NCI-H2196 treated with DMSO at 0.1 percent for 48 hours (cell line): ENCODE data around the gene GPC5.
"Not testable (repeated sequence)": the region's sequence is repeated elsewhere in the genome, so short reads cannot be mapped to it uniquely, and the experiment has no call there.

Experiments used
- DNase-seq: peaks from one replicate; lab custom pipeline; 2025; ENCODE audit not compliant: unreplicated experiment; lab: John Stamatoyannopoulos, UW

The GPC5 gene

DNA sequence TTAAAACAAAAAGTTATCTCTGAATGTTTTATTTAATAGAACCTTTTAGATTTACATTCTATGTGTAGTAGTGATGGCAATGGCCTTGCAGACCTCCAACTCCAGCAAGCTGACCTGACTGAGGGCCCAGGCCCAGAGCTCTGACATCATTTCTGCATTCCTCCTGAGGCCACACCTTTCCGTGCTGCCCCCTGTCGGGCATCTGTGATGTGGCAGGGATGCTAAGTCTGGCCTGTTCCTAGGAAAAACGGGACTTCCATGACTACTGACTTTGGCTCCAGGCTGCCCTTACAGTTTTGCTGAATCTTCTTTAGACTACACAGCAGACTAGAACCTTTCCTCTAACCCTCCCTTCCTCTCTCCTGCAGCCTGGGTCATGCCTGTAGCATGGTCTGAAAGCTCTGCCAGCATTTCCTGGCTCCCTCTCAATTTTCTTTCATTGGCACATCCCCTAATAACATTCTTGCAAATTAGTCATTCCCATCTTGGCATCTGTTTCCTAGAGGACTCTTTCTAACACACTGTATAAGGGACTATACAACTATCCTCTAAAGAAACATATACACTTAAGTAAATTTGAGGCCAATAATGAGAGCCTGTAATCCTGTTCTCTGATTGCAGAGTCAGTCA is 249.1 kb downstream of the GPC5 start:
- no peak for DNase-seq

GRCh38 chr13:91648012-91648411 is 249.6 kb downstream of the GPC5 start:
- DNase-seq = no peak

DNA sequence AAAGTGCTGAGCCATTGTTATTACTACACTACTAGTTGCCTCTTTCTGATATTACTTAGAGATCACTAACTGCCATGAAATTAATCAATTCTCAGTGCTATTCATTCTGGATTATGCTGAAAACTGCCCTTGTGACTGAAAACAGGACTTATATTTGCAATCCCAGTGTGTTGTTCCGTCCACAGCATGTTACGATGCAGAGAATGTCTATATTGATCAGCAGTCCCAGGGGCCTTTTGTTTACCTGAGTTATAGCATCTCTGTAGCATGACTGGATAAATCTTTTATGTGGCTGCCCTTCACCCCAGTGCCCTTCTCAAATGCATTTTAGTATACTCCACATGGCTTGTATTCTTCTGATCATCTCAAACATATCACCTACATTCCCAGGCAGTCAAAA is 251.0 kb downstream of the GPC5 start:
- DNase-seq = no peak

- DNase-seq = no peak
Observed at GRCh38 chr13:91652404-91653301, 254.2 kb downstream of the GPC5 start.

DNA sequence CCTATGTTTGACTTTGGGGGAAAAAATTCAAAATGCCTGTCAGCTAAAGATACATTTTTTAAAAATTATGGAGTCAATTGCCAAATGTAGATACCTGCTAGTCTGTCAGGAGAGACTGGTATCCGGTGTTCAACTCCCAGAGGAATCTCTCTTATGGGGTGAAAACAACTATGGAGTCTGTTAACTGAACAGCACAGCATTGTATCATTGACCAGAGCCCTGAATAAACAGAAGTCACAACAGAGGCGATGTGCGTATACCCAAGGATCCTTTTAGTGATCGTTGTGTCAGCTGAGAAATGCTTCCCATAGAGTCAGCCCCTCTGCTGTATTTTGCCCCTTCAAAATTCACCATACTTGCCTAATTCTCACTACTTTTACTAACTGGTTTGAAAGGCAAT is 257.3 kb downstream of the GPC5 start:
- no peak for DNase-seq

DNA sequence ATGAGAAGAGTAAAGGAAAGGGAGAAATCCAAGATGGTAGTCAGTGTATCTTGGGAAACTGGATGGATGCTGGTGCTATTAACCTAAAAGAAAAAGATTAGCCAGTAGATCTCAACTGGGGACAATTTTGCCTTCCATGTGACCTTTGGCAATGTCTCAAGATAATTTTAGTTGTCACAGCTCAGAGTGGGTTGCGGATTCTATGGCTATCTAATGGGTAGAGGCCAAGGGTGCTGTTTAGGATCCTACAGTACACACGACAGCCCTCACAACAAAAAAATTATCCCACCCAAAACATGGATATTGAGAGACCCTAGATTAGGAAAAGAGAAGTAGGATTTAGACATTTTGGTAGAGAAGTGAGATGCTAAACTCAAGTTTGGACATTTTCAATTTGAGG is 258.9 kb downstream of the GPC5 start:
- DNase-seq = no peak

- no peak for DNase-seq
Observed at GRCh38 chr13:91659256-91660075, 261.0 kb downstream of the GPC5 start.

GRCh38 chr13:91660076-91660415 is 261.6 kb downstream of the GPC5 start:
- no peak for DNase-seq

- DNase-seq = no peak
Observed at GRCh38 chr13:91661692-91662490, 263.5 kb downstream of the GPC5 start.

- no peak for DNase-seq
Observed at GRCh38 chr13:91664039-91664438, 265.6 kb downstream of the GPC5 start.

GRCh38 chr13:91667486-91667885 is 269.1 kb downstream of the GPC5 start:
- DNase-seq = no peak

DNA sequence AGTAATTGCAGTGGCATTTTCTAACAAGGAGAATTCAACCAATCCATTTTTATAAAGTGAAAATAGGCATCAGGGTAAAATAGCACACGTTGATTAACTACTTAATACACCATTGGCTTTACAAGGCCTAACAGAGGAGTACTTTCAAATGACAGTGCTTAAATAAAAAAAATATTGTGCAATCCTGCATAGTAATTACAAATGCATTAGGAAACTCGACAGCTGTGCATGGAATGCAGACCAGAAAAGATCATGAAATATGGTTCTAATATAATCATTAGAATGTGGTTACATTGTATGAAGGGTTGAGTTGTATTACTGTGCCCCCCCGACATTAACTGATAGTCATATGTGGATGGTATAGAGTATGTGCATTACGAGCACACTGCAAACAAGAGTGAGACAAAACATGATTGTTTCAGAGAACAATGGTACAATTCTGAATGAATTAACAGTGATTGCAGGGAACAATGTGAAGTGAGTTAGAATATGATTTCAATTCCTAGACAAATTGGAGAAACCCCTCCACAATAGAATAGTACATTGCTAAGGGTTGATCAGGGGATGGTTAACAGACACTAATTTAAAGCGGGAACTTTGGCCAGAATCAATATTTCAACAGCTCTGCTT is 270.6 kb downstream of the GPC5 start:
- no peak for DNase-seq

DNA sequence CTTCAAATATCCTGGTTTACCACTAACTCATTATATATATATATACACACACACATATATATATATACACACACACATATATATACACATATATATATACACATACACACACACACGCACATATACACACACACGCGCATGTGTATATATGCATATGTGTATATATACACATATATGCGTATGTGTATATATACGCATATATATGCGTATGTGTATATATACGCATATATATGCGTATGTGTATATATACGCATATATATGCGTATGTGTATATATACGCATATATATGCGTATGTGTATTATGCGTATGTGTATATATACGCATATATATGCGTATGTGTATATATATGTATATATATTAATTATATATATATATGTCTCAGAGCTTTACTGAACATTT is 275.9 kb downstream of the GPC5 start:
- not testable (repeated sequence) for DNase-seq

GRCh38 chr13:91684746-91685145 is 286.3 kb downstream of the GPC5 start:
- DNase-seq = no peak

GRCh38 chr13:91690944-91691343 is 292.5 kb downstream of the GPC5 start:
- DNase-seq = no peak

DNA sequence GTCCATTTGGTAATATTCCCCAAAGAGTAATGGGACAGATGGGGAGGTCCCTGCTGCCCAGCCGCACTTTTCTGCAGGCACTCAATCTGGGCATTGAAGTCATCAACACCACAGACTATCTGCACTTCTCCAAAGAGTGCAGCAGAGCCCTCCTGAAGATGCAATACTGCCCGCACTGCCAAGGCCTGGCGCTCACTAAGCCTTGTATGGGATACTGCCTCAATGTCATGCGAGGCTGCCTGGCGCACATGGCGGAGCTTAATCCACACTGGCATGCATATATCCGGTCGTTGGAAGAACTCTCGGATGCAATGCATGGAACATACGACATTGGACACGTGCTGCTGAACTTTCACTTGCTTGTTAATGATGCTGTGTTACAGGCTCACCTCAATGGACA is 295.0 kb downstream of the GPC5 start:
- DNase-seq = no peak

DNA sequence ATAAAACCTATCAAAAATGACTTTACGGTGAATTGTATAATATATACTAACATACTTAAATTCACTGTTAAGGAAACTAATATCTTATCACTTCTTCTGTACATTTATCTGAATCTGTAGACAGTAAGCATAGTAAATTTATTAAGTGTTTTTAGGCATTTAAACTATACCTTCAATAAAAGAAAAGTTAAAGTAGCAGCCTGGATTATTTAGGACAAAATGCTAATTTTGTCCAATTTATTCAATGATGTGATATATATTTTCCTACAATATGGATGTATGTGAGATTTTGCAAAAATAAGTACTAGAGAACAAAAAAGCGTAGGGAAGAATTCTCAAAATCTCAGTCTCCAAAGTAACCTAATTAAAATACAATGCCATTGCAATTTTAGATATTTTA is 299.9 kb downstream of the GPC5 start:
- DNase-seq = no peak

GRCh38 chr13:91698767-91699166 is 300.3 kb downstream of the GPC5 start:
- DNase-seq = no peak

DNA sequence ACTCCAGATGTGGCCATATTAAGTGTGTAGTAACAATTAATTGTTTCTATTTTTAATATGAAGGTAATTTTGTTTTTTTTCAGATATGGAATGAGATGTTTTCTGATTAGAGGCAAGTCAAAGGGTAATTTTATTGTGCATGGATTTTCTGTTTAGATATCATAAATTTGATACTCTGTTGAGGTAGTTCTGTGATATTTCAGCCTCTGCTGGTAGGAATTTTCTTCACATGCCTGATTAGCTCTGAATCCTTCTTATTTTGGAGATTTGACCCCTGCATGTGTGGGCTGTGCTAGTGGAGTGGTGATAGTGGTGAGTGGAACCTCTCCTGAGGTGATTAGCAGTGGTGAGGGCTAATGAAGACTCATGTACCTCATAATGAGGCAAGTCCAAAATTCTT is 301.4 kb downstream of the GPC5 start:
- no peak for DNase-seq

DNA sequence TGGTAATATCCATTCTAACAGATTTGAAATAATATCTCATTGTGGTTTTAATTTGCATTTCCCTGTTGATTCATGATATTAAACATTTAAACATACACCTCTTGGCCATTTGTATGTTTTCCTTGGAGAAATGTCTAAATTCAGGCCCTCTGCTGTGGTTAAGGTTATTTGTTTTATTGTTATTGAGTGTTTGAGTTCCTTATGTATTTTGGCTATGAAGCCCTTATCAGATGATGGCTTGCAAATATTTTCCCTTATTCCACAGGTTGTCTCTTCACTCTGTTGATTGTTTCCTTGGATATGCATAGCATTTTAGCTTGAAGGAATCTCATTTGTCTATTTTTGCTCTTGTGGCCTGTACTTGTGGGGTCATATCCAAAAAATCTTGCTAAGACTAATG is 303.6 kb downstream of the GPC5 start:
- DNase-seq = no peak

DNA sequence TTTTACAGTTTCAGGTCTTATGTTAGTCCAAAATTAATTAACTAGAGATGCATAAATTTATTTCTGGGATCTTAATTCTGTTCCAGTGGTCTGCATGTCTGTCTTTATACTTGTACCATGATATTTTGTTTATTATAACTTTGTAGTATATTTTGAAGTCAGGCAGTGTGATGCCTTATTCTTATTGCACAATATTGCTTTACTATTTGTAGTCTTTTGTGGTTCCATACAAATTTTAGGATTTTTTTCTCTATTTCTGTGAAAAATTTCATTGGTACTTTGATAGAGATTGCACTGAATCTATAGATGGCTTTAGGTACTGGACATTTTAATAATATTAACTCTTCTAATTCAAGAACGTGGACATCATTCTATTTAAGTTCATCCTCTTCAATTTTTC is 304.0 kb downstream of the GPC5 start:
- DNase-seq = no peak
